ENCODE measurements around the gene CHN1. TPM values are rescaled to one million over a fixed set of nuclear protein-coding genes. Genes with fewer than 3 reads are reported as not detected.

CHN1 gene, protein sequence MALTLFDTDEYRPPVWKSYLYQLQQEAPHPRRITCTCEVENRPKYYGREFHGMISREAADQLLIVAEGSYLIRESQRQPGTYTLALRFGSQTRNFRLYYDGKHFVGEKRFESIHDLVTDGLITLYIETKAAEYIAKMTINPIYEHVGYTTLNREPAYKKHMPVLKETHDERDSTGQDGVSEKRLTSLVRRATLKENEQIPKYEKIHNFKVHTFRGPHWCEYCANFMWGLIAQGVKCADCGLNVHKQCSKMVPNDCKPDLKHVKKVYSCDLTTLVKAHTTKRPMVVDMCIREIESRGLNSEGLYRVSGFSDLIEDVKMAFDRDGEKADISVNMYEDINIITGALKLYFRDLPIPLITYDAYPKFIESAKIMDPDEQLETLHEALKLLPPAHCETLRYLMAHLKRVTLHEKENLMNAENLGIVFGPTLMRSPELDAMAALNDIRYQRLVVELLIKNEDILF
- polyA plus RNA-seq (2013, experiment 1 of 2) = 32.8 TPM
- 32.0 TPM for polyA plus RNA-seq (2013, experiment 2 of 2)

DNA sequence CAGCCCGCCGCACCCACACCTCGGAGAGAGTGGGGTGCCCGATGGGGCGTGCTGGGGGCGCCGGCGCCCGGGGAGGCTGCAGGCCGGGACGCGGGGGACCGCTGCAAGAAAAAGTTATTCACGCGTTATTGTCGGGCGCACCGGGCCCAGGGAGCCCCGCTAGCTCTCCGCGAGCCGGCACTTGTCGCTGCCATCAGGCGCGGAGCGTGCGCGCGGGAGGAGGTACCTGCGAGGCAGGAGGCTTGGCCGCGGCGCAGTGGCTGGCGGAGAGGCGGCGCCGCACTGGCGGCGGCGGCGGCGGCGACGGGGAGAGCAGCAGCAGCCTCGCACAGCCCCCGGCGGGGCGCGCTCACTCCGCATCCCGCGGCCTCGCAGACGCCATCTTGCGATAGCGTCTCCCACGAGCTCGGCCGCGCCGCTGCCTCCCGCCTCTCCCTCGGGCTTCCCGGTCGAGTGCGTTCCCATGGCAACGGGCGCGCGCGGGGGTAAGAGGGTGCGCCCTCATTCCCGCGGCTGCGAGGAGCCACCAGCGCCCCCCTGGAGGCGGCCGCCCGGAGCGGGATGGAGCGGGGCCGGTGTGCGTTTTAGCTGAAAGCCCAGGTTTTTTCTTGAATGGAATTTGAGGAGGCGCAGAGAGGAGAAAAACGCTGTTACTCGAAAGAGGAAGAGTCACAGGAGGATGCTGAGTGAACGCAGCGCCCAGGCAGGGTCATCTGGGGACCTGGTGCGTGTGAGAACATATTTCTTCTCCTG, at the start of gene CHN1:
Gene CHN1 (minus strand): TSS at position 402 of the 753 bp plus-strand sequence. CDS start 469 bp downstream, outside the sequence.
- Histone ChIP-seq H3K56ac (ENCODE audit: low read length) (peak within 1 kb of the TSS; percentile 94), H3K27me3 (ENCODE audit: insufficient read depth, low read length, poor library complexity) (no peaks in the 10 kb centered on the region), H3K79me1 (ENCODE audit: low read length) (peaks cover 7% of the 10 kb centered on the region), H3K9ac (ENCODE audit: low read length) (peak within 1 kb of the TSS; percentile 81), H3K79me2 (ENCODE audit: control insufficient read depth, insufficient read depth, low read length) (peaks cover 26% of the 10 kb centered on the region), H2BK5ac (ENCODE audit: low read length) (no peak within 1 kb of the TSS), H4K8ac (ENCODE audit: low read depth, low read length) (peak within 1 kb of the TSS; percentile 93), H2BK120ac (ENCODE audit: low read depth, low read length) (peak within 1 kb of the TSS; percentile 83), H3K4ac (ENCODE audit: low read depth, low read length) (peak within 1 kb of the TSS; percentile 93), H3K36me3 (ENCODE audit: control insufficient read depth, insufficient read depth, low read length) (no peaks in the 10 kb centered on the region), H3K23ac (ENCODE audit: low read length) (no peak within 1 kb of the TSS), H3K27ac (ENCODE audit: low read depth, low read length) (peak within 1 kb of the TSS; percentile 88), H3K4me1 (ENCODE audit: control insufficient read depth, low read depth, low read length) (no peaks in the 10 kb centered on the region), H3K4me2 (ENCODE audit: low read length) (peak within 1 kb of the TSS; percentile 62), H3K18ac (ENCODE audit: low read length) (peak within 1 kb of the TSS; percentile 99), H4K5ac (ENCODE audit: low read length) (no peak within 1 kb of the TSS), H2BK15ac (replicated peaks; ENCODE audit: low read depth) (no peak within 1 kb of the TSS), H2AK5ac (ENCODE audit: low read length) (no peak within 1 kb of the TSS), H3K4me3 (ENCODE audit: low read length) (peak within 1 kb of the TSS; percentile 71)
- DNase-seq = peak; percentile 90
- no CpG with 5 or more reads among the region's 89 CpGs for WGBS (ENCODE audit: extremely low coverage, insufficient coverage, low lambda C conversion rate)

DNA sequence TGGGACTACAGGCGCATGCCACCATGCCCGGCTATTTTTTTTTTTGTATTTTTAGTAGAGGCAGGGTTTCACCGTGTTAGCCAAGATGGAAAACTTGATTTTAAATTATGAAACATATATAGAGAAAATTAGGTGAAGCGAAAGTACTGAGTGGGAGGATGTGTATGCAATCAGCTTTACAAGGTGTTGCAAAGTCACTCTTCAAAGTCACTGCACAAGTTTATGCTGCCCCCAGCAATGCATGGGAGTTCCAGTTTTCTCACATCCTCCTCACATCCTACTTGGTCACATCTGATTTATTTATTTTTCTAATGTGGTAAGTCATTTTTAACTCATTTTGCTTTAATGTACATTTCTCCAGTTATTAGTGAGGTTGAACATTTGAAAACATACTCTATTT, 49.2 kb upstream of the CHN1 start:
- Histone ChIP-seq H3K56ac (ENCODE audit: low read length) (no peak overlapping the region), H2BK120ac (ENCODE audit: low read depth, low read length) (no peak overlapping the region), H3K36me3 (ENCODE audit: control insufficient read depth, insufficient read depth, low read length) (no peaks in the 10 kb centered on the region), H3K79me2 (ENCODE audit: control insufficient read depth, insufficient read depth, low read length) (no peaks in the 10 kb centered on the region), H4K8ac (ENCODE audit: low read depth, low read length) (no peak overlapping the region), H3K4me2 (ENCODE audit: low read length) (no peak overlapping the region), H2BK5ac (ENCODE audit: low read length) (no peak overlapping the region), H3K79me1 (ENCODE audit: low read length) (no peaks in the 10 kb centered on the region), H3K27ac (ENCODE audit: low read depth, low read length) (no peak overlapping the region), H3K27me3 (ENCODE audit: insufficient read depth, low read length, poor library complexity) (no peaks in the 10 kb centered on the region), H3K9ac (ENCODE audit: low read length) (no peak overlapping the region), H3K4me3 (ENCODE audit: low read length) (no peak overlapping the region), H2BK15ac (replicated peaks; ENCODE audit: low read depth) (no peak overlapping the region), H4K5ac (ENCODE audit: low read length) (no peak overlapping the region), H3K4me1 (ENCODE audit: control insufficient read depth, low read depth, low read length) (peaks cover 4% of the 10 kb centered on the region), H2AK5ac (ENCODE audit: low read length) (no peak overlapping the region), H3K23ac (ENCODE audit: low read length) (no peak overlapping the region), H3K4ac (ENCODE audit: low read depth, low read length) (no peak overlapping the region), H3K18ac (ENCODE audit: low read length) (no peak overlapping the region)
- no CpG with 5 or more reads among the region's 4 CpGs for WGBS (ENCODE audit: extremely low coverage, insufficient coverage, low lambda C conversion rate)
- no peak for DNase-seq

DNA sequence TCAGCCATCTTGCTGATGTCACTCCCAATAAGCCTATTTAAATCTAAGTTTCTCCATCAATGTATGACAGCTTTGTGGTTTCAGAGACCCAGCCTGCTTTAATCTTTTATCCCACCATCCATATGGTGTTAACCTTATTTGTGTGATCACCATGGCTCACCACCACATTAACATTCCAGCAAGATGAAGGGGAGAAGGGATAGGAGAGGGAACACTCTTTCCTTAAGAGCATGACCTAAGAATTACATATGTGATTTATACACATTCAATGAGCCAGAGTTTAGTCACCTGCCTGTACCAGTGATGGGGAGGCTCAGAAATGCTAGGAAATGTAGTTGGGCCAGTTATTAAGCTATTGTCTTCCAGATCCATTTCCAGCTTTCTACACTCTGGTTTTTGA, 44.5 kb upstream of the CHN1 start:
- H3K36me3 ChIP-seq (ENCODE audit: control insufficient read depth, insufficient read depth, low read length) = no peaks in the 10 kb centered on the region
- no peak overlapping the region for H3K23ac ChIP-seq (ENCODE audit: low read length)
- no peak overlapping the region for H4K5ac ChIP-seq (ENCODE audit: low read length)
- no peaks in the 10 kb centered on the region for H3K4me1 ChIP-seq (ENCODE audit: control insufficient read depth, low read depth, low read length)
- no peak overlapping the region for H3K56ac ChIP-seq (ENCODE audit: low read length)
- H3K18ac ChIP-seq (ENCODE audit: low read length) = no peak overlapping the region
- no peaks in the 10 kb centered on the region for H3K79me1 ChIP-seq (ENCODE audit: low read length)
- no peak overlapping the region for H2BK5ac ChIP-seq (ENCODE audit: low read length)
- no peak overlapping the region for H3K4me3 ChIP-seq (ENCODE audit: low read length)
- H3K79me2 ChIP-seq (ENCODE audit: control insufficient read depth, insufficient read depth, low read length) = no peaks in the 10 kb centered on the region
- no peak overlapping the region for H2BK15ac ChIP-seq (replicated peaks; ENCODE audit: low read depth)
- H3K27ac ChIP-seq (ENCODE audit: low read depth, low read length) = no peak overlapping the region
- H3K9ac ChIP-seq (ENCODE audit: low read length) = no peak overlapping the region
- DNase-seq = no peak
- no peak overlapping the region for H4K8ac ChIP-seq (ENCODE audit: low read depth, low read length)
- no peaks in the 10 kb centered on the region for H3K27me3 ChIP-seq (ENCODE audit: insufficient read depth, low read length, poor library complexity)
- no peak overlapping the region for H3K4ac ChIP-seq (ENCODE audit: low read depth, low read length)
- H3K4me2 ChIP-seq (ENCODE audit: low read length) = no peak overlapping the region
- H2AK5ac ChIP-seq (ENCODE audit: low read length) = no peak overlapping the region
- H2BK120ac ChIP-seq (ENCODE audit: low read depth, low read length) = no peak overlapping the region

DNA sequence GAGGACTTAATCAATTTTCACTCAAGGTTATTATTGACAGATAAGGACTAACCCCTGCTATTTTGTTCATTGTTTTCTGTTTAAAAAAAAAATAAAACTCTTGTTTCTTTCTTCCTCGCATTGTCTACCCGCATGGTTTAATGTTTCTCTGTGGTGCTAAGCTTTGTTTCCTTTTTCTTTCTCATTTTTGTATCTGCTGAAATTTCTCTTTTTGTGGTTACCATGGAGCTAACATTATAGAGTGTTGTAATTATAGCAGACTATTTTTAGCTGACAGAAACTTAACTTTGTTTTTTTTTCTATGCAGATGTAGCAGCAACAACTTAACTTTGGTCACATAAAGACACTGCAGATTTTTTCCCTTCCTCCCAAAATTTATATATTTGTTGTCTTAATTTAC, 43.1 kb upstream of the CHN1 start:
- H4K5ac ChIP-seq (ENCODE audit: low read length) = no peak overlapping the region
- no peak overlapping the region for H3K9ac ChIP-seq (ENCODE audit: low read length)
- H2BK5ac ChIP-seq (ENCODE audit: low read length) = no peak overlapping the region
- no peak overlapping the region for H3K56ac ChIP-seq (ENCODE audit: low read length)
- no peak overlapping the region for H3K23ac ChIP-seq (ENCODE audit: low read length)
- H4K8ac ChIP-seq (ENCODE audit: low read depth, low read length) = no peak overlapping the region
- no peak overlapping the region for H3K18ac ChIP-seq (ENCODE audit: low read length)
- no peak overlapping the region for H3K4me2 ChIP-seq (ENCODE audit: low read length)
- H3K79me1 ChIP-seq (ENCODE audit: low read length) = no peaks in the 10 kb centered on the region
- no peak overlapping the region for H3K4ac ChIP-seq (ENCODE audit: low read depth, low read length)
- no peak for DNase-seq
- H3K4me1 ChIP-seq (ENCODE audit: control insufficient read depth, low read depth, low read length) = no peaks in the 10 kb centered on the region
- no peak overlapping the region for H3K4me3 ChIP-seq (ENCODE audit: low read length)
- no peak overlapping the region for H2AK5ac ChIP-seq (ENCODE audit: low read length)
- no peak overlapping the region for H2BK120ac ChIP-seq (ENCODE audit: low read depth, low read length)
- no peaks in the 10 kb centered on the region for H3K79me2 ChIP-seq (ENCODE audit: control insufficient read depth, insufficient read depth, low read length)
- H3K27ac ChIP-seq (ENCODE audit: low read depth, low read length) = no peak overlapping the region
- no CpG with 5 or more reads among the region's 2 CpGs for WGBS (ENCODE audit: extremely low coverage, insufficient coverage, low lambda C conversion rate)
- no peaks in the 10 kb centered on the region for H3K36me3 ChIP-seq (ENCODE audit: control insufficient read depth, insufficient read depth, low read length)
- H2BK15ac ChIP-seq (replicated peaks; ENCODE audit: low read depth) = no peak overlapping the region
- H3K27me3 ChIP-seq (ENCODE audit: insufficient read depth, low read length, poor library complexity) = no peaks in the 10 kb centered on the region

DNA sequence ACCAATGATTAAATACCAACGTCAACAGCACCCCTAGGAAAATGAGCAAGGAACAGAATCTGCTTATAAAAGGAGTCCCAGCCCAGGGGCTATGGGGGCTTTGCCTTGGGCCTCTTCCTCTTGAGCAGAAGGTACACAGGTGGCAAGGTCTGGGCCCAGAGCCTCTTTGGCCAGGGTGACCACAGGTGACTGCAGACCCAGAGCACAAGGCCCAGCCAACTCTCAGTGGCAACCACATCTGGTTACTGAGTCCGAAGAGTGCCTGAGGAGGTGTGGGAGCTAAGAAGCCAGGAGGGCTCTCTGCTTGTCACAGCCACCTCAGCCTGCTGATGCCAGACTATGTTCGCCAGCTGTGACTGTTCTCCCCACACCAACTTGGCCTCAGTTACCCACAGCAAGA, 34.3 kb upstream of the CHN1 start:
- no peak overlapping the region for H3K27ac ChIP-seq (ENCODE audit: low read depth, low read length)
- H2BK120ac ChIP-seq (ENCODE audit: low read depth, low read length) = no peak overlapping the region
- no peaks in the 10 kb centered on the region for H3K79me2 ChIP-seq (ENCODE audit: control insufficient read depth, insufficient read depth, low read length)
- H3K79me1 ChIP-seq (ENCODE audit: low read length) = no peaks in the 10 kb centered on the region
- no peak overlapping the region for H3K18ac ChIP-seq (ENCODE audit: low read length)
- DNase-seq = no peak
- H3K4ac ChIP-seq (ENCODE audit: low read depth, low read length) = no peak overlapping the region
- no peak overlapping the region for H3K4me3 ChIP-seq (ENCODE audit: low read length)
- no CpG with 5 or more reads among the region's 3 CpGs for WGBS (ENCODE audit: extremely low coverage, insufficient coverage, low lambda C conversion rate)
- no peak overlapping the region for H3K9ac ChIP-seq (ENCODE audit: low read length)
- H2AK5ac ChIP-seq (ENCODE audit: low read length) = no peak overlapping the region
- no peaks in the 10 kb centered on the region for H3K4me1 ChIP-seq (ENCODE audit: control insufficient read depth, low read depth, low read length)
- no peak overlapping the region for H2BK15ac ChIP-seq (replicated peaks; ENCODE audit: low read depth)
- no peaks in the 10 kb centered on the region for H3K36me3 ChIP-seq (ENCODE audit: control insufficient read depth, insufficient read depth, low read length)
- H4K8ac ChIP-seq (ENCODE audit: low read depth, low read length) = no peak overlapping the region
- H3K56ac ChIP-seq (ENCODE audit: low read length) = no peak overlapping the region
- no peaks in the 10 kb centered on the region for H3K27me3 ChIP-seq (ENCODE audit: insufficient read depth, low read length, poor library complexity)
- no peak overlapping the region for H4K5ac ChIP-seq (ENCODE audit: low read length)
- no peak overlapping the region for H2BK5ac ChIP-seq (ENCODE audit: low read length)
- no peak overlapping the region for H3K4me2 ChIP-seq (ENCODE audit: low read length)
- no peak overlapping the region for H3K23ac ChIP-seq (ENCODE audit: low read length)
